Memory B cell (primary cell): ENCODE data around the gene SH3YL1.
"Not testable (repeated sequence)": the region's sequence is repeated elsewhere in the genome, so short reads cannot be mapped to it uniquely, and the experiment has no call there.

Experiments used
- ATAC-seq: fragments of 150-1000 bp; cut with Tn5 transposase; 2 replicates; pipeline ENCODE4 v1.10.0; 2021; ENCODE audit warnings: low read depth, mild to moderate bottlenecking, moderate library complexity
- DNase-seq, 2 donors: peaks; one replicate each; pipeline ENCODE4 v3.0.0; 2022; ENCODE audit warnings: low spot score in 2 of 2
- H3K27ac Mint-ChIP-seq: one replicate; pipeline ENCODE4 v1.8.0; 2022; ENCODE audit warnings: mild to moderate bottlenecking, moderate library complexity, mixed read lengths
- H3K27me3 Mint-ChIP-seq: one replicate; pipeline ENCODE4 v1.8.0; 2022; ENCODE audit warnings: mixed read lengths
- H3K36me3 Mint-ChIP-seq: one replicate; pipeline ENCODE4 v1.8.0; 2022; ENCODE audit warnings: mild to moderate bottlenecking, mixed read lengths
- H3K4me1 Mint-ChIP-seq: one replicate; pipeline ENCODE4 v1.8.0; 2022; ENCODE audit warnings: mixed read lengths
- H3K4me3 Mint-ChIP-seq: one replicate; pipeline ENCODE4 v1.8.0; 2022; ENCODE audit warnings: mild to moderate bottlenecking, moderate library complexity, mixed read lengths
- H3K9me3 Mint-ChIP-seq: one replicate; pipeline ENCODE4 v1.8.0; 2022; ENCODE audit warnings: mixed read lengths

SH3YL1 gene

GRCh38 chr2:180311-180710, 83.5 kb downstream of the SH3YL1 start:
- no peak for DNase-seq
- no peak for ATAC-seq
- Mint-ChIP-seq H3K36me3 (no peaks in the 10 kb centered on the region), H3K9me3 (peaks cover 4% of the 10 kb centered on the region), H3K4me1 (no peaks in the 10 kb centered on the region), H3K27me3 (peaks cover 11% of the 10 kb centered on the region), H3K4me3 (no peak overlapping the region), H3K27ac (no peak overlapping the region)

DNA sequence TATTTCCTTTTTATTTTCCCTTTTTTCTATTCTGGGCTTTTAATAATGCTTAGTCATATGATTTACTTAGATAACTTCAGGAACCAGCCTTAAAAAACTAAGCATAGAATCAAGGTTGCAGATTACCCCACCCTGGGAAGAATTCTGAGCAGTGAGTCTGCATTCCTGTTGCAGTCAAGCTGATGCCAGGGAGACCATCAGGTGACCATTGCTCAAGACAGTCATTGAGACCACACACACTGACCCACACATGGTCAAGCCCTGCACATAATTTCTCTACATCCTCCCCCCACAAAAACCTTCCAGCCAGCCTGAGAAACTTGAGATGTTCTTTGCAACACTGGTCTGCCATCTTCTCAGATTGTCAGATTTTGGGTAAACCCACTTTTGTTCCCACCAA, 83.9 kb downstream of the SH3YL1 start:
- Mint-ChIP-seq H3K36me3 (no peaks in the 10 kb centered on the region), H3K9me3 (peaks cover 4% of the 10 kb centered on the region), H3K4me1 (no peaks in the 10 kb centered on the region), H3K27me3 (peaks cover 15% of the 10 kb centered on the region), H3K27ac (no peak overlapping the region), H3K4me3 (no peak overlapping the region)
- no peak for DNase-seq
- no peak for ATAC-seq

- Mint-ChIP-seq H3K9me3 (no peaks in the 10 kb centered on the region), H3K27me3 (peaks cover 15% of the 10 kb centered on the region), H3K4me1 (no peaks in the 10 kb centered on the region), H3K36me3 (no peaks in the 10 kb centered on the region), H3K27ac (no peak overlapping the region), H3K4me3 (no peak overlapping the region)
- no peak for ATAC-seq
- DNase-seq: no peak
Measured at GRCh38 chr2:177733-178132, 86.1 kb downstream of the SH3YL1 start.

DNA sequence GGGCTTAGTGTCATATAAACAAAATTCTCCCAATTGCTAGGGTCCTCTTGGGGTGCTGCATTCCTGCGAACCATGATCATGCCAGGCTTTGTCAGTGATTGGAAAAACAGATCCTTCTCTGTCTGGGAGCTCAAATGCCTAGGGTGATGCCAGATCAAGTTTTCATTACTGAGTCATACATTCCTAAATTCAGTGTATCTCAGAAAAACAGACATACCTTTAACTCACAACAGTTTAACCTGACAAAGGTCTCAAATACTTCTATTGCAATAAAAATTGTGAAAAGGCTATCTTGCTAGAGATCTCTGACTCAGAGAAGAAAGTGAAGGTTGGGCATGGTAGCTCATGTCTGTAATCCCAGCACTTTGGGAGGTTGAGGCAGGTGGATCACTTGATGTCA, 86.9 kb downstream of the SH3YL1 start:
- Mint-ChIP-seq H3K4me1 (no peaks in the 10 kb centered on the region), H3K27ac (no peak overlapping the region), H3K9me3 (no peaks in the 10 kb centered on the region), H3K27me3 (peaks cover 15% of the 10 kb centered on the region), H3K36me3 (no peaks in the 10 kb centered on the region), H3K4me3 (no peak overlapping the region)
- DNase-seq (no peak), ATAC-seq (no peak)

GRCh38 chr2:175880-176820, 87.7 kb downstream of the SH3YL1 start:
- no peaks in the 10 kb centered on the region for H3K9me3 Mint-ChIP-seq
- no peaks in the 10 kb centered on the region for H3K36me3 Mint-ChIP-seq
- H3K27me3 Mint-ChIP-seq: peaks cover 15% of the 10 kb centered on the region
- no peak overlapping the region for H3K27ac Mint-ChIP-seq
- ATAC-seq: no peak
- no peak for DNase-seq
- H3K4me1 Mint-ChIP-seq: no peaks in the 10 kb centered on the region
- no peak overlapping the region for H3K4me3 Mint-ChIP-seq

DNA sequence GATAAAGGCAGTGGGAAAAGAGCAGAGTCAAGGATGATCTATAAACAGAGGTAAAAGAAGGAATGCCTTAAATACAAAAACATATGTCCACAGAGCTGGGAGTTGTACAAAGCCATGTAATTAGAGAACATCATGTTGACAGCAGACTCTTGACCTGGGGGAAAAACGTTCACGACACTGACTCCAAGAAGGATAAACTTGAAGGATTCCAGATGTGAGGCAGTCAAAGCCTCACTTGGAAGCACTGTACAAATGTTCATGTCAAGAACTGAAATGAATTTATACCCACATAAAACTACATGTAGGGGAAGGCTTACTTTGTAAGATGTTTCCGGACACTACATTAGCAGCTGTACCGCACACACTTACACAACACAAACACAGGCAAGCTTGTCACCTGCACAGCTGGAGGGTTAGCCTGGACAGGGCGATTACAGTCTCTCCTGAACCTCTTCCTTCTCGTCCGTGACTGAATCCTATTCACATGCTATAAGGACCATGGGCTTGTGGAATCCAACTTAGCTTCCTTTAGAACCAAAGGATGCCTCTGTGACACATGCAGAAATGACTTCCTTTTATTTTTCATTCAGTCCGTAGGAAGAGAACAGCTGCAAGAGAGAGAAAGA, 88.6 kb downstream of the SH3YL1 start:
- no peaks in the 10 kb centered on the region for H3K4me1 Mint-ChIP-seq
- no peak overlapping the region for H3K27ac Mint-ChIP-seq
- H3K9me3 Mint-ChIP-seq: no peaks in the 10 kb centered on the region
- DNase-seq (no peak), ATAC-seq (no peak)
- no peaks in the 10 kb centered on the region for H3K36me3 Mint-ChIP-seq
- peaks cover 19% of the 10 kb centered on the region for H3K27me3 Mint-ChIP-seq
- H3K4me3 Mint-ChIP-seq: no peak overlapping the region

DNA sequence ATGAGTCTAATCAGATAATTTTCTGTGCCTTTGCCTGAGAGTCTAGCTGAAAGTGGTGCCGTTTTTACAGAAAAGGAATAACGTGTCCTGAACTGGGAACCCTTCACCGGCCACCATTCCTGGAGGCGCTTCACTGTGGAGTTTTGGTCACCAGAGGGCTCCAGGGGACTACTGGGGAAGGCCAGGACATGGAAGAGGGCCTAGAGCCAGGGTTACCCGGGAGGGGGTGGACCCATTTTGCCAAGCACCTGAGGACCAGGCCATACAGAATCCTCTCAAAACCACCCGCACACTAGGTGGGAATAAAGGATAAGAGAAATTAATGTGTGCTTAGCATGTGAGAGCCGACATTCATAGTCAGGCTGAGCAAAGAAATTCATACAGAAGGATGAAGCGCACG, 91.7 kb downstream of the SH3YL1 start:
- not testable (repeated sequence) for H3K9me3 Mint-ChIP-seq, ATAC-seq, DNase-seq, H3K36me3 Mint-ChIP-seq, H3K27ac Mint-ChIP-seq, H3K4me3 Mint-ChIP-seq, H3K4me1 Mint-ChIP-seq
- peaks cover 18% of the 10 kb centered on the region for H3K27me3 Mint-ChIP-seq

- peaks cover 11% of the 10 kb centered on the region for H3K27me3 Mint-ChIP-seq
- H3K27ac Mint-ChIP-seq: no peak overlapping the region
- no peaks in the 10 kb centered on the region for H3K36me3 Mint-ChIP-seq
- H3K9me3 Mint-ChIP-seq: no peaks in the 10 kb centered on the region
- ATAC-seq (no peak), DNase-seq (no peak)
- no peaks in the 10 kb centered on the region for H3K4me1 Mint-ChIP-seq
- H3K4me3 Mint-ChIP-seq: no peak overlapping the region
Measured at GRCh38 chr2:169741-170140, 94.1 kb downstream of the SH3YL1 start.
